ENCODE results near the gene SHISA9. TPM values are rescaled to one million over a fixed set of nuclear protein-coding genes. Genes with fewer than 3 reads are reported as not detected.
"Not testable (repeated sequence)": the region's sequence is repeated elsewhere in the genome, so short reads cannot be mapped to it uniquely, and the experiment has no call there.

SHISA9 gene
- total RNA-seq, 1 donor from 2014 or later, result 0.18 TPM

DNA sequence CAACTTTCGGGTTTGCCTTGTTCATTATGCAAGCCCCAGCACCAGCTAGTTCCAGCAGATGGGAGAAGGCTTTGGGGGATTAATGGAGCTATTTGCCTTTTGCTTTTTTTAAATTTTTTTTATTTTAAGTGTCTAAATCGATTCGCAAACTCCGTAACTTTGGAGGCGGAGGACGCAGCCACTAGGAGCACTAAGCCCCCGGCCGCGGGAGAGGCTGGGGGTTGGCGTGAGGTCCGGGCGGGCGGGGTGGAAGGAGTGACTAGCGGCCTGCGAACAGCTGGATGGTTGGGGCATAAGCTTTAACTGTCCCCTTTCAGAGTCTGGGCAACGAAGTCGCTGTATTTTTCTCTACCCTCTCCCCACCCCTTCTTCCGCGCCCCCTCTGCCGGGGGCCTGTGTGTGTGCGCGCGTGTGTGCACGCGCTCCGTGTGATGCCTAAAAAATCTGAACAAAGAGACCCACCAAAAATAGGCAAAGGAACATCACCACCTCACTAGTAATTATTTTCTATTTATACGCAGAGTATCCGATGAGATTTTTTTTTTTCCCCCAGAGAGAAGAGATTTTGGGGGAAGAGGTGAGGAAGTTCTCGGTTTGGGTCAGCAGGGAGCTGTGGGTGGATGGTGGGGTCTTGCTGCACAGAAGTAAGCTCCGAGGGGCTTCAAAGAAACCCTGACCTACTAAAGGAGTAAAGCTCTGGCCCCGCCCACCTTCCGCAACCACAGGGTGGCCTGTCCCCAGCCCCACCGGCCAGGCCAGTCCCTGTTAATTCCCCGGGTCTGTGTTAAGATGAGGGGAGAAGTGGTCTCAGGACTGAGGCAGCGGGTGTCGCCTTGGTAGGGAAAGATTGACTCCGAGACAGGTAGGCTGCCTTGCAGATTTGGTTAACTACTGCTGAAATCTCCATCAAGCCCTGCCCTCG lies 2.3 kb downstream of the SHISA9 start:
- no peaks in the 10 kb centered on the region for H3K4me1 Mint-ChIP-seq (ENCODE audit: low read depth)
- H3K27me3 Mint-ChIP-seq (ENCODE audit: insufficient read depth), result peaks cover 59% of the 10 kb centered on the region
- no peak for DNase-seq (ENCODE audit: low spot score)
- no peaks in the 10 kb centered on the region for H3K9me3 Mint-ChIP-seq
- H3K27ac Mint-ChIP-seq, result no peak overlapping the region
- H3K4me3 Mint-ChIP-seq, result no peak overlapping the region
- H3K36me3 Mint-ChIP-seq (ENCODE audit: low read depth), result no peaks in the 10 kb centered on the region
- intact Hi-C loops (cut with micrococcal nuclease), result no loop called here

GRCh38 chr16:12904329-12904671 lies 2.9 kb downstream of the SHISA9 start:
- no peak overlapping the region for H3K4me3 Mint-ChIP-seq
- H3K27ac Mint-ChIP-seq, result no peak overlapping the region
- H3K4me1 Mint-ChIP-seq (ENCODE audit: low read depth), result no peaks in the 10 kb centered on the region
- no peaks in the 10 kb centered on the region for H3K36me3 Mint-ChIP-seq (ENCODE audit: low read depth)
- intact Hi-C loops (cut with micrococcal nuclease), result no loop called here
- DNase-seq (ENCODE audit: low spot score), result no peak
- no peaks in the 10 kb centered on the region for H3K9me3 Mint-ChIP-seq
- peaks cover 52% of the 10 kb centered on the region for H3K27me3 Mint-ChIP-seq (ENCODE audit: insufficient read depth)

GRCh38 chr16:12906271-12906670 lies 4.9 kb downstream of the SHISA9 start:
- H3K4me1 Mint-ChIP-seq (ENCODE audit: low read depth), result no peaks in the 10 kb centered on the region
- peaks cover 47% of the 10 kb centered on the region for H3K27me3 Mint-ChIP-seq (ENCODE audit: insufficient read depth)
- intact Hi-C loops (cut with micrococcal nuclease), result no loop called here
- H3K36me3 Mint-ChIP-seq (ENCODE audit: low read depth), result no peaks in the 10 kb centered on the region
- no peaks in the 10 kb centered on the region for H3K9me3 Mint-ChIP-seq
- H3K27ac Mint-ChIP-seq, result no peak overlapping the region
- no peak overlapping the region for H3K4me3 Mint-ChIP-seq
- DNase-seq (ENCODE audit: low spot score), result no peak

DNA sequence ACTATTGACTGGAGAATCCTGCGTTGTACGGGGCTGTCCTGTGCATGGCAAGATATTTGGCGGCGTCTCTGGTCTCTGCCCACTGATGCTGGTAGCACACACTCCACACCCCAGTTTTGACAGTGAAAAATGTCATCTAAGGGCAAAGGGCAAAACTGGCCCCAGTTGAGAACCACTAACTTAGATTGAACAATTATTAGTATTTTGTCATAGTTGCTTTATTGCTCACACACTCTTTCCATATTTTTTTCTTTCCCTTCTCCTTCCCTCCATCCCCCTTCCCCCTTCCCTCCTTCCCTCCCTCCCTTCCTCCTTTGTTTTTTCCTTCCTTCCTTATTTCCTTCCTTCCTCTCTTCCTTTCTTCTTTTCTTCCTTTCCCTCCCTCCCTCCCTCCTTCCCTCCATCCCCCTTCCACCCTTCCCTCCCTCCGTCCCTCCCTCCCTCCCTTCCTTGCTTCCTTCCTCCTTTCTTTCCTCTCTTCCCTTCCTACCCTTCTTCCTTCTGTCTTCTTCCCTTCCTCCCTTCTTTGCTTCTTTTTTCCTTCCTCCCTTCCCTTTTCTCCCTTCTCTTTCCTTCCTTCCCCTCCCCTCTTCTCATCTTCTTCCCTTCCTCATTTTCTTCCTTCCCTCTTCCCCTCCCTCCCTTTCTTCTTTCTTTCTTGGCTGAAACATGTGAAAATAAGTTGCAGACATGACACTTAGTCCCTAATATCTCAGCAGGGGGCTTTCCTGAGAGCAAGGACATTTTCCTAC lies 5.5 kb downstream of the SHISA9 start:
- Mint-ChIP-seq H3K4me1 (ENCODE audit: low read depth) (no peaks in the 10 kb centered on the region), H3K4me3 (no peak overlapping the region), H3K27me3 (ENCODE audit: insufficient read depth) (peaks cover 47% of the 10 kb centered on the region), H3K9me3 (no peaks in the 10 kb centered on the region), H3K36me3 (ENCODE audit: low read depth) (no peaks in the 10 kb centered on the region), H3K27ac (no peak overlapping the region)
- no peak for DNase-seq (ENCODE audit: low spot score)
- intact Hi-C loops (cut with micrococcal nuclease), result loop anchor here (1.0 kb wide), 1 partner anchor 452 kb away; no protein-coding TSS in a partner anchor

GRCh38 chr16:12907670-12908233 lies 6.4 kb downstream of the SHISA9 start:
- H3K9me3 Mint-ChIP-seq, result no peaks in the 10 kb centered on the region
- intact Hi-C loops (cut with micrococcal nuclease), result loop anchor here (1.0 kb wide), 1 partner anchor 452 kb away; no protein-coding TSS in a partner anchor
- no peak overlapping the region for H3K27ac Mint-ChIP-seq
- peaks cover 44% of the 10 kb centered on the region for H3K27me3 Mint-ChIP-seq (ENCODE audit: insufficient read depth)
- no peaks in the 10 kb centered on the region for H3K36me3 Mint-ChIP-seq (ENCODE audit: low read depth)
- H3K4me1 Mint-ChIP-seq (ENCODE audit: low read depth), result no peaks in the 10 kb centered on the region
- no peak overlapping the region for H3K4me3 Mint-ChIP-seq
- no peak for DNase-seq (ENCODE audit: low spot score)

DNA sequence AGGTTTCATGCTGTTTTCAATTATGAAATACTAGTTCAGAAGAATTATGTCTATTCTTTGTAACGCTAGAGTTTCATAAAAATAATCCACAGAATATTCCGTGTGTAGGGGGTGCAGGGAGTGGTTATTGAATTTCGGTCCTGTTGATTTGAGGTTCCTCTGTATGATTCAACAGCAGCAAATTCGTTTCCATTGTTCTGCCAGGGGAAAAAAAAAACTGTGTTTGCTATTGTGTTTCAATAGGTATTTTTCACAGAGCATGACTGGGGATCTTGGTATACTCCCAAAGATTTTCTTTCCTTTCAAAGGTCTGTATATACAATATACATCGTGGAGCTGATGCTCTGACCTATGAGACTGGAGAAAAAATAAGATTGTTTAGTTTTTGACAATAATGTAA lies 15.8 kb downstream of the SHISA9 start:
- Mint-ChIP-seq H3K4me3 (no peak overlapping the region), H3K9me3 (no peaks in the 10 kb centered on the region), H3K27me3 (ENCODE audit: insufficient read depth) (no peaks in the 10 kb centered on the region), H3K27ac (no peak overlapping the region), H3K36me3 (ENCODE audit: low read depth) (no peaks in the 10 kb centered on the region), H3K4me1 (ENCODE audit: low read depth) (no peaks in the 10 kb centered on the region)
- intact Hi-C loops (cut with micrococcal nuclease), result no loop called here
- DNase-seq (ENCODE audit: low spot score), result no peak

DNA sequence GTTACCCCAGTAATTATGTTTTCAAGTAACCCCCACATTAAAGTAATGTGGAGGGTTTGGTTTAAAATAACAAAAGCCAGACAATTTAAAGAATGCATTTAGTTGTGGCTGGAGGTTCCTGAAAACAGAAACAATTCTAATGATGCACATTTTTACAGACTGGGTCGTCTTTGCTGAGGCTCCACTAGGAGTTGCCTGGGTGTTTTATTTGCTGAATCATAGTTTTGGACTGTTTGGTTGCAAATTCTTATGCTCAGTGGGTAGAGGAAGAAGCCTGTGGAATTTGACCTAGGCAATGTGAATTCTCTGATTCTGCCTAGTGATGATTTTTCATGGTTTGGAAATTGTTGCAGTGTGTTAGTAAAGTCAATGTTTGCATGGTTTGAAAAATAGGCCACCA lies 16.3 kb downstream of the SHISA9 start:
- Mint-ChIP-seq H3K4me1 (ENCODE audit: low read depth) (no peaks in the 10 kb centered on the region), H3K27ac (no peak overlapping the region), H3K9me3 (no peaks in the 10 kb centered on the region), H3K27me3 (ENCODE audit: insufficient read depth) (no peaks in the 10 kb centered on the region), H3K36me3 (ENCODE audit: low read depth) (no peaks in the 10 kb centered on the region), H3K4me3 (no peak overlapping the region)
- intact Hi-C loops (cut with micrococcal nuclease), result no loop called here
- no peak for DNase-seq (ENCODE audit: low spot score)

DNA sequence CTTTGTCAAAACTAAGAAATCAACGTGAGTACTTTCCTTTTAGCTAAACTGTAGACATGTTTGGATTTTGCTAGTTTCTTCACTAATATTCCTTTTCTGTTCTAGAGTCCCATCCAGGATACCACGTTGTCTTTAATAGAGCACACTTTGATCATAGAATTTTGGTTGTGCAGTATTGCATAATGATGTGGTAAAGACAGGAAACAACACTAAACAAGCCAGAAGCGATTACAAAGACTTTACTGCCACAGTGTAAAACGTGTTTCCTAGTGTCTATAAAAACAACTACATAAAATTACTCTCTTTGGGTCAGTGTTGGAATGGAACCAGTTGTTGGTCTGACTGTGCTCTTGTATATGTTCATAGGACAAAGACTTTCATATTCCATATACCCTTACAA lies 19.3 kb downstream of the SHISA9 start:
- no peaks in the 10 kb centered on the region for H3K4me1 Mint-ChIP-seq (ENCODE audit: low read depth)
- intact Hi-C loops (cut with micrococcal nuclease), result no loop called here
- no peaks in the 10 kb centered on the region for H3K27me3 Mint-ChIP-seq (ENCODE audit: insufficient read depth)
- H3K9me3 Mint-ChIP-seq, result no peaks in the 10 kb centered on the region
- no peak overlapping the region for H3K27ac Mint-ChIP-seq
- DNase-seq (ENCODE audit: low spot score), result no peak
- H3K4me3 Mint-ChIP-seq, result no peak overlapping the region
- no peaks in the 10 kb centered on the region for H3K36me3 Mint-ChIP-seq (ENCODE audit: low read depth)

DNA sequence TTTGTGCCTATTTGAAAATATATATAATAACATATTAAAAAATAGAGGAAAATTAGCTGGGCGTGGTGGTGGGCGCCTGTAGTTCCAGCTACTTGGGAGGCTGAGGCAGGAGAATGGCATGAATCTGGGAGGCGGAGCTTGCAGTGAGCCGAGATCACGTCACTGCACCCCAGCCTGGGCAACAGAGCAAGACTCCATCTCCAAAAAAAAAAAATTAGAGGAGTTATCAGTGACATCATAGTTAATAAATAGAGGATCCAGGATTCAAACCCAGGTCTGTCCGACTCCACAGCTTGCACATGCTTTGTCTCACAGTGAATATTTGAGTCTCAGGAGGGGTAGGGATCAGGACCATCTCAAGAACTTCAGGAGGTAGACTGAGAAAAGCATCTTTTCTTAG lies 22.2 kb downstream of the SHISA9 start:
- H3K4me3 Mint-ChIP-seq; H3K4me1 Mint-ChIP-seq (ENCODE audit: low read depth); H3K36me3 Mint-ChIP-seq (ENCODE audit: low read depth); H3K9me3 Mint-ChIP-seq; H3K27me3 Mint-ChIP-seq (ENCODE audit: insufficient read depth); intact Hi-C loops (cut with micrococcal nuclease); DNase-seq (ENCODE audit: low spot score); H3K27ac Mint-ChIP-seq: not testable (repeated sequence)

GRCh38 chr16:12925026-12925800 lies 23.8 kb downstream of the SHISA9 start:
- no peaks in the 10 kb centered on the region for H3K4me1 Mint-ChIP-seq (ENCODE audit: low read depth)
- H3K9me3 Mint-ChIP-seq, result no peaks in the 10 kb centered on the region
- H3K4me3 Mint-ChIP-seq, result no peak overlapping the region
- intact Hi-C loops (cut with micrococcal nuclease), result no loop called here
- H3K36me3 Mint-ChIP-seq (ENCODE audit: low read depth), result no peaks in the 10 kb centered on the region
- DNase-seq (ENCODE audit: low spot score), result no peak
- H3K27me3 Mint-ChIP-seq (ENCODE audit: insufficient read depth), result peaks cover 2% of the 10 kb centered on the region
- no peak overlapping the region for H3K27ac Mint-ChIP-seq

DNA sequence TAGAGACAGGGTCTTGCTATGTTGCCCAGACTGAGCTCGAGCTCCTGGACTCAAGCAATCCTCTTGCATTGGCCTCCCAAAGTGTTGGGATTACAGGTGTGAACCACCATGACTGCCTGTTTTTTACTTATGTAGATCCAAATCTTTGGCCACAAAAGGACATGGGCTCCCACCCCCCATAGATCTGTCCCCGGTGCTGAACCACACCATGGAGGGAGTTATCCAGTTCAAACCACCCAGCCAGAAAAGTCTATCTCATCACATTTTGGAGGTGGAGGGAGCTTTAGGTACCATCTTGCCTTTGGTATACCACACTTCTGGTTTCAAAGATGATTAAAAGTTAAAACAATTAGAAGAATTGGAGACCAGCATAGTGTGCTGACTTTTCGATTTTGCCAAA lies 26.2 kb downstream of the SHISA9 start:
- intact Hi-C loops (cut with micrococcal nuclease), result no loop called here
- H3K36me3 Mint-ChIP-seq (ENCODE audit: low read depth), result no peaks in the 10 kb centered on the region
- H3K4me3 Mint-ChIP-seq, result no peak overlapping the region
- no peaks in the 10 kb centered on the region for H3K4me1 Mint-ChIP-seq (ENCODE audit: low read depth)
- H3K9me3 Mint-ChIP-seq, result no peaks in the 10 kb centered on the region
- H3K27me3 Mint-ChIP-seq (ENCODE audit: insufficient read depth), result peaks cover 2% of the 10 kb centered on the region
- DNase-seq (ENCODE audit: low spot score), result no peak
- H3K27ac Mint-ChIP-seq, result no peak overlapping the region

DNA sequence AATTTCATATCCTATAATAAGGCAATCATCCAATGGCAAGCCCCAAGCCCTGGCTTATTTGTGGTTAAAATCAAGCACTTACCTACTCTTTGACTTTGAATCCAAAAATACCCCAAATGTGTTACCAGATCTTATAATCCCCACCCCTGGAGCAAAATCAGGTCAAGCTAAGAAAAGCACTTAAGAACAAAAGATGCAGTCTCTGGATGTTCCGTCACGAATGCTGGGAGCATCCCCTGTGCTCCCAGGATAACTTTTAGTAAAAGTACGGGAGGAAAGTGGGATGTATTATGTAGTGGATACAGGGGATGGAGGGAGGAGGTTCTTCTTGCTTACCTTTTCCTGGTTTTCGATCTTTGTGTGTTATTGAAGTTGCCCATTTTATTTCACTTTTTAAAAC lies 29.5 kb downstream of the SHISA9 start:
- Mint-ChIP-seq H3K4me3 (no peak overlapping the region), H3K27ac (no peak overlapping the region), H3K4me1 (ENCODE audit: low read depth) (no peaks in the 10 kb centered on the region), H3K27me3 (ENCODE audit: insufficient read depth) (peaks cover 3% of the 10 kb centered on the region), H3K36me3 (ENCODE audit: low read depth) (no peaks in the 10 kb centered on the region), H3K9me3 (no peaks in the 10 kb centered on the region)
- intact Hi-C loops (cut with micrococcal nuclease), result no loop called here
- no peak for DNase-seq (ENCODE audit: low spot score)
